Subcutaneous adipose tissue (tissue), 4 donors: ENCODE measurements around the gene CFDP1. TPM values are rescaled to one million over a fixed set of nuclear protein-coding genes. Genes with fewer than 3 reads are reported as not detected.

ENCODE experiments used
- CTCF ChIP-seq: fragments of 450-650 bp; IDR thresholded peaks from one replicate; pipeline ENCODE4 v1.5.1; 2016; ENCODE audit warnings: low read depth, mild to moderate bottlenecking, control low read depth, antibody characterized with exemption, moderate library complexity
- total RNA-seq, 4 donors: library from RNA; depleted of rRNA; stranded (reverse); fragments of >200 nt; gene quantifications; one replicate each; pipeline ENCODE4 v1.1.0, GENCODE V29; 2016

The CFDP1 gene
- total RNA-seq, 4 donors from 2014 or later: 38.6 to 60.7 (median 57.0) TPM

GRCh38 chr16:75476817-75477216, 43.5 kb upstream of the CFDP1 start:
- no peak for TF ChIP-seq CTCF

GRCh38 chr16:75475420-75475847, 42.1 kb upstream of the CFDP1 start:
- TF ChIP-seq CTCF: no peak

GRCh38 chr16:75472908-75473877, 39.9 kb upstream of the CFDP1 start:
- no peak for TF ChIP-seq CTCF

GRCh38 chr16:75471723-75472633, 38.7 kb upstream of the CFDP1 start:
- no peak for TF ChIP-seq CTCF

- TF ChIP-seq CTCF: no peak
Observed at GRCh38 chr16:75466760-75467159, 33.5 kb upstream of the CFDP1 start.

GRCh38 chr16:75464122-75464918, 31.0 kb upstream of the CFDP1 start, which contains the start of gene TMEM170A:
TMEM170A (minus strand) TSS chr16:75464689; CDS start chr16:75464600, 89 bp downstream.
- TF ChIP-seq CTCF: no peak
